Regular cardiac myocyte (primary cell): ENCODE data around the gene NAALADL2. TPM values are rescaled to one million over a fixed set of nuclear protein-coding genes. Genes with fewer than 3 reads are reported as not detected.

Source experiments
- total RNA-seq: library from RNA; depleted of rRNA; stranded (reverse); fragments of >200 nt; gene quantifications from 2 replicates; pipeline ENCODE4 v1.2.3, GENCODE V29; 2014

The NAALADL2 gene
- 5.8 and 7.3 TPM in 2 replicates for total RNA-seq

GRCh38 chr3:174859114-174859735, at the start of gene NAALADL2:
TSS of gene NAALADL2 (plus strand) at chr3:174859334.

